Endometrial microvascular endothelial cells (primary cell): ENCODE measurements around the gene CAPZB. TPM values are rescaled to one million over a fixed set of nuclear protein-coding genes. Genes with fewer than 3 reads are reported as not detected.

Source experiments
- in situ Hi-C: cut with HindIII; loops from 2 replicates; pipeline ENCODE4 v1.10.0; 2017; ENCODE audit warnings: low sequenced_read_pairs, low pct_unique_long_range_greater_than_20kb; ENCODE audit errors: inconsistent ontology term
- total RNA-seq: library from RNA; depleted of rRNA; stranded (reverse); fragments of >200 nt; gene quantifications from one replicate; pipeline ENCODE4 v1.2.3, GENCODE V29; 2015; ENCODE audit errors: inconsistent ontology term

The CAPZB gene
- total RNA-seq, 1 donor from 2014 or later: 146 TPM

DNA sequence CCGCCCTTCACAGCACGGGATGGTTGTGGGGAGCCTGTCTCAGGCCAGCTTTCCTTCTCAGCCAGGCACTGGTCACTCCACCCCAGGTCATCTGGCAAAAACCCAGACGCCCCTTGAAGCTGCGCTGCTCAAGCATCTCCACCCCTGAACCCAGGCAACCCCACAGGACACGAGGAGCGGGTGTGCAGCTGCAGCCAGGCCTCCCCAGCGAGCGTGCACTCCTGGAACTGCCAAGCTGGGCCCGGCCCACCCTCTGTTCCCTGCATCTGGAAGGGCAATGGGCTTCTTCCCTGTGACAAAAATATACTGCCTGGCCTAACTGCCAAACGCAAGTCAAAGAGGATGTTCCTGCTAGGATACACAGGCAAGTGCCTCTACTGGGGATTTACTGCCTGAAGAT lies 133.5 kb downstream of the CAPZB start:
- in situ Hi-C loops: no loop called here

- in situ Hi-C loops: no loop called here
These were observed 134.8 kb downstream of the CAPZB start for GRCh38 chr1:19350566-19350965.

DNA sequence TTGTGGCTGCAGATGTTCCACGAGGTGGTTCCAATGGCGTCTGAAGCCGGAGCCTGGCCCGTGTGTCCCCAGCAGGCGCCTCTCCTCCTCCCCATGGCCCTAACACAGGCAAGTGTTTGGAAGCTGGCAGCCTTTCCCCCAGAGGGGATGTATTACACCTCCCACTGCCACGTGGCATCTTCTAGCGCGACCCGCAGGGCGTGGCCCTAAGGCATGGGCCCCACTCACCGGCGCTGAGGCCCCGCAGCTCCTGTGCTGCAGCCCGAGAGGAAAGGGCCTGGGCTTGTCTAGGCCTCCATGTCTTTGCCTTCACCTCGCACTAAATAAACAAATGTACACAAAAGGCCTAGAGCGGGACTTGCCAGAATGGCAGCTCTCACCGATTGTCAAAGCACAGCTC lies 135.3 kb downstream of the CAPZB start:
- in situ Hi-C loops: loop anchor here (25.0 kb wide), 1 partner anchor 287 kb away; the partner anchor contains the start of gene NBL1

DNA sequence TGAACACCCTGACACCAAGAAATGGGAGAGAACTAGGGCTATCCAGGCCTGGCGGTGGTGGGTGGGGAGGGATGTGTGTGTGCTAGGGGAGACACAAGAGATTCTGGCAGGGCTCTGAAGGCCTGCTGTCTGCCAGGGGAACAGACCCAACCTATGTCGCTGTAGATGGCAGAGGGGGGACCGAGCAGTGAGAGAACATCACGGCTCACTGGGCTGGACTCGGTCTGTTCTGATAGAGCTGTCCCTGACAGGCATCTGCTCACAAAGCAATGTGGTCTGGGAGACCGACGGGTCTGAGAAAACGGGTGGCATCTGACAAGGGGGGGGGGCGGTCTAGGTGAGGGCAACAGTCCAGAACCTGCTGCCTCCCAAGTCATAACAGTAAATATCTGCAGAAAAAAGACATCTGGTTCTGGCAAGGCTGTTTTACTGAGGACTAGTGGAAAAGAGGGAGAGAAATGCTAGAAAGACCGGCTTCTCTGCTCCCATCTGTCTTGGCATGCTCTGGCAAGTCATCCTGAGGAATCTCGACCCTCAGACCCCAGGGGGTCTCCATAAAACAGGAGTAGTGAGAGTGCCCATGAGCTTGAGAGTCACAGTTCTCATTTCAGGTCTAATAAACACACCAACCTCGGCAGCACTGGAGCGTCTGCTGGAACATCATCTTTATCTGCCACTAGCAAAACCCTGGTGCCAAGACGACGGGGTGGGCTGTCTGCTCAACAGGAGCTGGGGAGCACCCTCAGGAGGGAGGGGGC lies 136.7 kb downstream of the CAPZB start:
- in situ Hi-C loops: loop anchor here (25.0 kb wide), 1 partner anchor 289 kb away; the partner anchor contains the start of gene NBL1

DNA sequence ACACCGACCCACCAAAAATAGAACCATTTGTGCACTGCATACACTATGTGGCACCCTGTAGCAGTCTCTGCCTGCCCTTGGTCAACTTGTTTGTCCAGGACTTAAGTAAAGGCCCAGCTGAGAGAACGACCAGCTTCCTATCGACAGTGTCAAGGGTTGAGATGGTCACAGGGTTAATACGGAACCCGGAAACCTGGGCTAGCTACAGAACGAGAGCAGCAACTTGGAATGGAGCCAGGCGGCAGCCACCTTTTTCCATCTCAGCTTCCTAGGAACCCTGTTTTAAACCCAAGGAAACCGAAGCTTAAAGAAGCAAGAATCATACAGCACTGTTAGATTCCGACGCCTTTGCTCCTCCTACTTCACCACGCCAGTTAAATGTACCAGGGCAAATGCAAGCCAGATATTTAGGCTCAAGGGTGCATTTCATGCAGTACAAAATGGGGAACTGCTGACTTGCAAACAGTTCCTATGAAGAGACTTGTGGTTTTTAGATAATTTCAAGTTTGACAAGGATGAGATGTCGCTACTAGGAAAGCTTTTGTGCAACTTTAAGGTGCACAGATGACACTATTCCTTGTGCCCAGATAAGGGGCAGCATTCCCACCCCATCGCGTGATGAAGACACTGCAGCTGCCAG lies 137.7 kb downstream of the CAPZB start:
- in situ Hi-C loops: loop anchor here (25.0 kb wide), 1 partner anchor 290 kb away; the partner anchor contains the start of gene NBL1

DNA sequence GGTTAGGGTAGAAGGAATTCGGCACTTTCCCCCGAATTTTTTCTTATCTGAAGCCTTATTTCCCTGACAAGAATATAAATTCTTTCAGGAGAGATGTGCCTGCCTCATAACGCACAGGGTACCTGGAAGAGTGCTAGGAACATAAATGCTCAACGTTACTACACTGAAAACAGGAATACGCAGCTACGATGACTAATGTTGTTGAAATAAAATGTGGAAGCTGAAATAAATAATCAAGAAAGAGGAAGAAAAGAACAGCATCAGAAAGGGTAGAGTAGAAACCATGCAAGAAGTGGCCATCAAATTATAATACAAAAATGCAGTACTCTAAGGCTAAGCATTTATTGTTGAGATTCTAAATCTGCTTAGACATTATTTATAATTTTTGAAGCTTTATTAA lies 139.3 kb downstream of the CAPZB start:
- in situ Hi-C loops: loop anchor here (25.0 kb wide), 1 partner anchor 291 kb away; the partner anchor contains the start of gene NBL1

DNA sequence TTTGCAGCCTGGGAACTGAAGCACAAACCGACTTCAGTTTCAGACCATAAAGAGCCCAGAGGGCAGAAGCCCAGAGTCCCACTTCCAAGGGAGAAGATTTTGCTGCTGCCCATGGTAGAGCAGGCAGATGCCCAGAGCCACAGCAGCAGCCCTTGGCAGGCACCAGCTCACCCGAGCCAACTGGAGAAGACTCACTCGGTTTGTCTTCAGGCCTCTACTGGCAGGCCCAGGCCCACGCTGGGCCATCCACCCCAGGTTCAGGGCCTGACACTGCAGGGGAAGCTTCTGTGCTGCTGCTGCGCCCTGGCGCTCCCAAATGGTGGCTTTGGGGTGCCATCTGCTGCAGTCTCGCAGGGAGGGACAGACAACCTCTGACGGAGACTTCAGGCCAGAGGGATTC lies 139.9 kb downstream of the CAPZB start:
- in situ Hi-C loops: loop anchor here (25.0 kb wide), 1 partner anchor 292 kb away; the partner anchor contains the start of gene NBL1

- in situ Hi-C loops: loop anchor here (25.0 kb wide), 1 partner anchor 292 kb away; the partner anchor contains the start of gene NBL1
These were observed 140.5 kb downstream of the CAPZB start for GRCh38 chr1:19344831-19345230.

- in situ Hi-C loops: loop anchor here (25.0 kb wide), 1 partner anchor 293 kb away; the partner anchor contains the start of gene NBL1
These were observed 140.9 kb downstream of the CAPZB start for GRCh38 chr1:19344372-19344810.

- in situ Hi-C loops: loop anchor here (25.0 kb wide), 1 partner anchor 294 kb away; the partner anchor contains the start of gene NBL1
These were observed 141.6 kb downstream of the CAPZB start for GRCh38 chr1:19343617-19344350.

- in situ Hi-C loops: loop anchor here (25.0 kb wide), 1 partner anchor 294 kb away; the partner anchor contains the start of gene NBL1
These were observed 142.3 kb downstream of the CAPZB start for GRCh38 chr1:19342894-19343616.

DNA sequence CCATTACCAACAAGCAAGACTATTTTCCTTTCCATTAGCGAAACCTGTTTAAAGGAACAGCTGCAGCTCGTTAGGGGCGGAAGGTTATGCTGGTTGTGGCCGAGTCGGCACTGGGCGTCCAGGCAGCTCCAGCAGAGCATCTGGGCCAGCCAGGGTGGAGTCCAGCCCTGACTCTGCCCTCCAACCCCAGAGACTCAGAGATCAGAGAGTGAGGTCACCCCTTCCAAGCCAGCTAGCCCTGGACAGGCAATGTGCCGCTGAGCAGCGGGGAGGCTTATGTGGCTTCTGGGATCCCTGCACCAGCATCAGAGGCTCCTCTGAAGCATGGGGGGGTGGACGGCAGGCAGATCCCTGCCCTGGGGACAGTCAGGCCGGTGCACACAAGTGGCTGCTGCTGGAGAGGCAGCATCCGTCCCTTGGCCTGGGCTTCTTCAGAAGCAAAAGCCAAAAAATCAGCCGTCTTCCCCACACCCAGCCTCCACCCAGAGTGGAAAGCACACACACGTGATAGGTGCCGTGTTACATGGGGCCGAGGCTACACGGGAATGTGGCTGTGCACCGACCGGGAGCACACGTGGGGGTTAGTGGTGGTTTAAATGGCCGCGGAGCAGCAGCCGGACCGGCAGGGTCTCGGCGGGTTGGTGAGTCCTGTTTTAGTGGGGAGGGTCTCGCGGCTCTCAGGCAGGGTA lies 143.1 kb downstream of the CAPZB start:
- in situ Hi-C loops: loop anchor here (25.0 kb wide), 1 partner anchor 295 kb away; the partner anchor contains the start of gene NBL1

GRCh38 chr1:19341201-19342061 lies 143.9 kb downstream of the CAPZB start:
- in situ Hi-C loops: loop anchor here (25.0 kb wide), 1 partner anchor 296 kb away; the partner anchor contains the start of gene NBL1

GRCh38 chr1:19340387-19340937 lies 144.9 kb downstream of the CAPZB start:
- in situ Hi-C loops: loop anchor here (25.0 kb wide), 1 partner anchor 297 kb away; the partner anchor contains the start of gene NBL1

GRCh38 chr1:19339214-19339861 lies 146.0 kb downstream of the CAPZB start:
- in situ Hi-C loops: loop anchor here (25.0 kb wide), 1 partner anchor 298 kb away; the partner anchor contains the start of gene NBL1

DNA sequence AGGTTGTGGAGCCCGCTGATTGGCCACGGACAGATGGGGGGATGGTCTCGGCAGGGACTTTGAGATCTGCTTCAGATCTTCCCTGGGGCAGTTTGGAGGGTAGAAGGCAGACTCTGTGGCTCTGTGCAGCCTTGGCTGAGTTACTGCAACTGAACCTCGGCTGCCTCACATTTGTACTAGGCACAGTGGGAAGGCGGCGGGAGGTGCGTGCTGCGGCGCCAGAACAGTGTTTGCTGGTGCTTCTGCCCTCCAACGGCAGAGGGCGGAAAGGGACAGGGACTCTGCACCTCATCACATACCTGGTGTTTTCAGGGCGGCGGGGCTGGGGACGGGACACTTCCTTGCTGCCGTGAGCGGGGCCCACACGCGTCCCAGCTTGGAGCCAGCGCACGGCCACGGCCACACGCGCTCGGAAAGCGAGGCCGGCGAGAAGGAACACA lies 147.0 kb downstream of the CAPZB start:
- in situ Hi-C loops: loop anchor here (25.0 kb wide), 1 partner anchor 299 kb away; the partner anchor contains the start of gene NBL1
